Measurements from ENCODE around the gene MAPK1IP1L. TPM values are rescaled to one million over a fixed set of nuclear protein-coding genes. Genes with fewer than 3 reads are reported as not detected.
"Not testable (repeated sequence)": the region's sequence is repeated elsewhere in the genome, so short reads cannot be mapped to it uniquely, and the experiment has no call there.

Gene MAPK1IP1L
- total and polyA plus RNA-seq, 8 donors: 7.0 to 53.1 (median 28.6) TPM

DNA sequence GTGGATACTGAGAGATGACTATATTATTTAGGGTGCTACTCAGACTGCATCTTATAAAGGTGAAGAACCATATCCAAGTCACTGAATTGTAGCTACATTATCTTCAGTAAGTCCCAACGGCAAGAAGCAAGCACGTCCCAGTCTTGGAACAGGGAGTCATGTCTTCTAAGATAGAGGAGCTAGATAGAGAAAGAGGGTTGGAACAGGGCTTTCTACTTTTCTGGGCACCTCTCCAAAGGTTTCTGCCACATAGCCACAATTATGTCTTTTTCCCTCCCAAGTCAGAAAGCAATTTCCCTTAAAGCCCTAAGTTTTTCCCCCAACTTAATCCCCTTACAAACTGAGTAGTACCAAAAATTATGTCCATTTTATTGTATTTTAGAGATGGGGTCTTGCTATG, 22.4 kb downstream of the MAPK1IP1L start:
- no peak overlapping the region for H3K4me3 ChIP-seq
- H3K27ac ChIP-seq: no peak overlapping the region
- H3K9me3 ChIP-seq: no peaks in the 10 kb centered on the region
- peaks cover 4 to 45% (median 26%) of the 10 kb centered on the region in 4 donors for H3K4me1 ChIP-seq
- intact Hi-C loops (cut with DNase I; ENCODE audit: low total_unique reads): no loop called here
- 21 to 30% (median 24%) methylated on average over 2 of the region's 2 CpGs for WGBS, 5 donors
- no peak for DNase-seq
- TF ChIP-seq, protein P1, sequence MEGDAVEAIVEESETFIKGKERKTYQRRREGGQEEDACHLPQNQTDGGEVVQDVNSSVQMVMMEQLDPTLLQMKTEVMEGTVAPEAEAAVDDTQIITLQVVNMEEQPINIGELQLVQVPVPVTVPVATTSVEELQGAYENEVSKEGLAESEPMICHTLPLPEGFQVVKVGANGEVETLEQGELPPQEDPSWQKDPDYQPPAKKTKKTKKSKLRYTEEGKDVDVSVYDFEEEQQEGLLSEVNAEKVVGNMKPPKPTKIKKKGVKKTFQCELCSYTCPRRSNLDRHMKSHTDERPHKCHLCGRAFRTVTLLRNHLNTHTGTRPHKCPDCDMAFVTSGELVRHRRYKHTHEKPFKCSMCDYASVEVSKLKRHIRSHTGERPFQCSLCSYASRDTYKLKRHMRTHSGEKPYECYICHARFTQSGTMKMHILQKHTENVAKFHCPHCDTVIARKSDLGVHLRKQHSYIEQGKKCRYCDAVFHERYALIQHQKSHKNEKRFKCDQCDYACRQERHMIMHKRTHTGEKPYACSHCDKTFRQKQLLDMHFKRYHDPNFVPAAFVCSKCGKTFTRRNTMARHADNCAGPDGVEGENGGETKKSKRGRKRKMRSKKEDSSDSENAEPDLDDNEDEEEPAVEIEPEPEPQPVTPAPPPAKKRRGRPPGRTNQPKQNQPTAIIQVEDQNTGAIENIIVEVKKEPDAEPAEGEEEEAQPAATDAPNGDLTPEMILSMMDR (IDR thresholded peaks at IDR 0.05): no peak
- TF ChIP-seq POLR2A (IDR thresholded peaks at IDR 0.05) (no peak), POLR2AphosphoS5 (IDR thresholded peaks at IDR 0.05) (no peak), EP300 (IDR thresholded peaks at IDR 0.05) (no peak)
- no peaks in the 10 kb centered on the region for H3K36me3 ChIP-seq
- H3K27me3 ChIP-seq: no peaks in the 10 kb centered on the region

DNA sequence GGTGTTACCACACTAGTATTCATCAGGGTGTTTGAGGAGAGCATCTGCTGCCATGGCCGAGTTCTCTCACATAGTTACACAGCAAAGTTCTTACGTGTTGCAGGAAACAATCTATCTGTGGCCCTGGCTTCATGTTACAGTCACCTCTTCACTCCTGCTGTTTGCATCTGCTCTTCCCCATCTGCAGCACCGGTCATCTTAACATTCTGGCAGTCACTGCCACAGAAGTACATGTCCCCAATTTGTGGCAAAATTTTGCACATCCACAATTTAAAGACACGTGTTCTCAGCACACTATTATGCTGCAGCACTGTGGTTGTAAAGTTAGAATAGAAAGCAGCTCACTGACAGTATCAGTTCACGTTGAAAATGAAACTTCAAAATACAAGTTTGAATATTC, 23.2 kb downstream of the MAPK1IP1L start:
- WGBS, 5 donors: 16 to 23% (median 17%) methylated on average over 5 of the region's 5 CpGs
- TF ChIP-seq POLR2A (IDR thresholded peaks at IDR 0.05) (no peak), POLR2AphosphoS5 (IDR thresholded peaks at IDR 0.05) (no peak), EP300 (IDR thresholded peaks at IDR 0.05) (no peak)
- TF ChIP-seq, protein P1 (IDR thresholded peaks at IDR 0.05): no peak
- no peaks in the 10 kb centered on the region for H3K9me3 ChIP-seq
- no peaks in the 10 kb centered on the region for H3K27me3 ChIP-seq
- H3K36me3 ChIP-seq: no peaks in the 10 kb centered on the region
- intact Hi-C loops (cut with DNase I; ENCODE audit: low total_unique reads): no loop called here
- H3K4me3 ChIP-seq: no peak overlapping the region
- H3K27ac ChIP-seq: peak overlapping the region in 1 of 5 donors; percentile 49
- H3K4me1 ChIP-seq: peaks cover 4 to 45% (median 26%) of the 10 kb centered on the region in 4 donors
- DNase-seq: peak in 1 of 2 donors; percentile 38

DNA sequence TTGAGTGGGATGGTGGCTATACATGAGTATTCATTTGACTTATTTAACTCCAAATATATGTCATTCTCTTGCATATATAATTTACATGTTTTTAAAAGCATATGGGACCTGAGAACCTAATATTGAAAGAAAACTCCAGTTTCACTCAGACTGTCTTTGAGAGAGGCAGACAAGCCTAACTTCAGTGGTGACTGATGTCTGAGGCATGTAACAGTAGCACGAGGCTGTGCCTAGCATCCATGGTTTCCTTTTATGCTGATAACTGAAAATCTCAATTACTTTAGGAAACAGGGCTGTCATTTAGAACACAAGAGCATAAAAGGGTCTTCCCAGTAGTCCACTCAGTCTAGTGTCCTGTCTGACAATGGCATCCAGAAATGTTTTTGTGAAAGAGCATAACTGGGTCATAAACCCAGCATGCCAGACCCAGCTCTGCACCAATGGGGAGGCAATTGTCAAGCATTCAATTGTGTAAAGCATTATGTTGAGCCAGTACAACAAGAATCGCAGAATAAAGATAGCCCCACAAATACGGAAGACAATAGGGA, 24.3 kb downstream of the MAPK1IP1L start:
- no peak for DNase-seq
- Histone ChIP-seq H3K27ac (no peak overlapping the region), H3K4me3 (no peak overlapping the region), H3K4me1 (peaks cover 4 to 45% (median 26%) of the 10 kb centered on the region in 4 donors), H3K27me3 (no peaks in the 10 kb centered on the region), H3K36me3 (no peaks in the 10 kb centered on the region), H3K9me3 (no peaks in the 10 kb centered on the region)
- 79 to 93% (median 87%) methylated on average over 3 of the region's 3 CpGs for WGBS, 5 donors
- intact Hi-C loops (cut with DNase I; ENCODE audit: low total_unique reads): no loop called here
- no peak for TF ChIP-seq POLR2A (IDR thresholded peaks at IDR 0.05)
- TF ChIP-seq, protein P1 (IDR thresholded peaks at IDR 0.05): no peak
- no peak for TF ChIP-seq POLR2AphosphoS5 (IDR thresholded peaks at IDR 0.05)
- no peak for TF ChIP-seq EP300 (IDR thresholded peaks at IDR 0.05)

DNA sequence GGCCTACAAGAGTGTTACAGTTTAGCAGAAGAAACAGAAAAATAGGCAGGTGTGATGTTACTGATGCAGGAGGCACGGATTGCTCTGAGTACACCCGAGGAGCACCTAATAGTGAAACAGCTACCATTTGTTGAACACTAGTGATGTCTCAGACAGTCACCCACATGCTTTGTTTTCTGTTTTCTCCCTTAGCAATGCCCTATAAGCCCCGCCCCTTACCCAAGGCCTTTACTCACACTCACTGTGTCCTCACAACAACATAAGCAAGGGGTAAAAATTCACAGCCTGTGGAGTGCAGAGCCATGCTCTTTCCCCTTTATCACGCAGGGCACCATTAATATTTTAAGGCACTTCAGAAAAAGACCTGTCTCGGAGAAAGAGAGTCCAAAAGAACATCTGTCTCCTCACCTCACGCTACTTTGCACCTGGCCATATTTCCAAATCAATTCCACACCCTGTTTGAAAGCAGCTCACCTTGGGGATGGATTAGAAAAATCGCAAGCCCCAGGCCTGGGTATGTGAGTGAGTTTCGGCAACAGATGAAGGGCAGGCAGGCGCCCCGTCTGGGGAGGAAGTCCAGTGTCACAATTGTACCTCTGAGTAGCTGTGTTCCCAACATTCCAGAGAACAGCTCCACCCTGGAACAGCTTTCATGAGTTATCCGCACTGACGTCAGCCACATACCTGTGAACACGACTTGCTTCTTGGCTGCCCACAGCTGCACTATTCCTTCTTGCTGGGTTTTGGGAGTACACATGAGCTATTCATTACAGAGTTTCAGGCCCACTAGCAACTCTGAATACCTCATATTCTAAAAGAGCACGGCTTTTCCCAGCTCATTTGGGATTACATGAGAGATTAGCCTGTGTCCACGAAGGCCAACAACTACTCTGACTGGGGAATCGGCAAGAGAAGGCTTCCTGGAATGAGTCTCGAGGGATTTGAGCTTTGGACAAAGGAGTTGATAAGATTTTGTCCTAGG, 26.0 kb downstream of the MAPK1IP1L start:
- DNase-seq: peak; percentile 79 to 90
- Histone ChIP-seq H3K4me1 (peaks cover 0 to 29% (median 18%) of the 10 kb centered on the region in 4 donors), H3K9me3 (no peaks in the 10 kb centered on the region), H3K27ac (peak overlapping the region; percentile 73 to 87 (median 77)), H3K4me3 (no peak overlapping the region), H3K27me3 (no peaks in the 10 kb centered on the region), H3K36me3 (no peaks in the 10 kb centered on the region)
- intact Hi-C loops (cut with DNase I; ENCODE audit: low total_unique reads): no loop called here
- WGBS, 5 donors: 41 to 64% (median 51%) methylated on average over 17 of the region's 17 CpGs
- TF ChIP-seq EP300 (IDR thresholded peaks at IDR 0.05): no peak
- TF ChIP-seq, protein P1 (IDR thresholded peaks at IDR 0.05): no peak
- TF ChIP-seq POLR2AphosphoS5 (IDR thresholded peaks at IDR 0.05): peak in 2 of 3 donors; percentile 52 to 65
- no peak for TF ChIP-seq POLR2A (IDR thresholded peaks at IDR 0.05)

DNA sequence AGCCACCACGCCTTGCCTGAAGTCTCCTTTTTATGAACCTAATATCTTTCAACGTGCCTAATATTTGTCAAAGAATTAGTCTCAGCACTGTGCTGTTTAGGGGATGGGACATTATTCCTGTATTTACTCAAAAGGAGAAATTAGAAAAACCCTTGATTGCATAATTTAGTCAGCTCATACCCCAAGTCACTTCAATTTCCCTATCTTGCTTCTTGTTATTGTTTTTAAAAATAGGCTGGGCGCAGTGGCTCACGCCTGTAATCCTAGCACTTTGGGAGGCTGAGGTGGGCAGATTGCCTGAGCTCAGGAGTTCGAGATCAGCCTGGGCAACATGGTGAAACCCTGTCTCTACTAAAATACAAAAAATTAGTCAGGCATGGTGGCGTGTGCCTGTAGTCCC, 28.5 kb downstream of the MAPK1IP1L start:
- intact Hi-C loops (cut with DNase I; ENCODE audit: low total_unique reads); H3K27ac ChIP-seq: not testable (repeated sequence)
- WGBS, 5 donors: 87 to 91% (median 88%) methylated on average over 6 of the region's 6 CpGs

More for the DNA sequence above, 28.5 kb downstream of the MAPK1IP1L start:
- H3K36me3 ChIP-seq, H3K4me3 ChIP-seq, H3K4me1 ChIP-seq, H3K9me3 ChIP-seq, DNase-seq, H3K27me3 ChIP-seq: not testable (repeated sequence)

All from stomach (tissue), 9 donors.